Stimulated activated CD8-positive, alpha-beta memory T cell treated with anti-CD3 and anti-CD28 coated beads, Interleukin-7, amount 100 ng/mL, for 24 hours (primary cell): ENCODE data around the gene PLAAT2.
"Not testable (repeated sequence)": the region's sequence is repeated elsewhere in the genome, so short reads cannot be mapped to it uniquely, and the experiment has no call there.

Experiments
- DNase-seq: peaks from one replicate; pipeline ENCODE4 v3.0.0-alpha.2; 2020; ENCODE audit warnings: low read depth

The PLAAT2 gene

DNA sequence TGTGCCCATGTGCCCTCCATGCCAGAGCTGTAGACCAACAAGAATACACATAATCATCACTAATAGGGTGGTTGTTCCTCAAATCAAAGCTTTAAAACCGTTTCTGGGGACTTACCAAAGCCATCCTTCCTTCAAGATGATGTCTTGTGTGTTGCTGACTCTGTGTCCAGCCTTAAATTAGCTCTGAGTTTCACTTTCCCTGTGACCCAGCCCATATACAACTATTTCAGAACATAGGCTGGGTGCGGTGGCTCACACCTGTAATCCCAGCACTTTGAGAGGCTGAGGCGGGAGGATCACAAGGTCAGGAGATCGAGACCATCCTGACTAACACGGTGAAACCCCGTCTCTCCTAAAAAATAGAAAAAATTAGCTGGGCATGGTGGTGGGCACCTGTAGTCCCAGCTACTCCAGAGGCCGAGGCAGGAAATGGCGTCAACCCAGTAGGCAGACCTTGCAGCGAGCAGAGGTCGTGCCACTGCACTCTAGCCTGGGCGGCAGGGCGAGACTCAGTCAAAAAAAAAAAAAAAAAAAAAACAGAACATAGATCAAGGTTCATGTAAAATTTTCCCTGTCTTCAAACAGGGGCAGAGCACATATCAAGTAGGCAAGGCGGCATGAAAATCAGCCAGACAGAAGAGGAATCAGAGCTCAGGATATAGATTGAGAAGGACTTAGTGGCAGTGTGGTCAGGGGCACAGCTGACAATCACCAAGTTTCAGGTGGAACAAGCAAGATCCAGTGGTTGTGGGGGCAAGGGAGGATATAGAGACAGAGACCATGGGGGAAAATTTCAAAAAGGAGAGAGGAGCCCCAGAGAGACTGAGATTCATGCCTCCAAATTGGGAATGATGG, at the start of gene PLAAT2:
Gene PLAAT2, minus strand, starts transcription at position 179 of the 855 bp plus-strand sequence. Its CDS starts 55 bp downstream, at position 124.
- no peak for DNase-seq

GRCh38 chr11:63612181-63612580, 49.0 kb upstream of the PLAAT2 start:
- DNase-seq: no peak

GRCh38 chr11:63611395-63611747, 48.2 kb upstream of the PLAAT2 start:
- no peak for DNase-seq

- DNase-seq: no peak
Observed at GRCh38 chr11:63610604-63611394, 47.6 kb upstream of the PLAAT2 start.

DNA sequence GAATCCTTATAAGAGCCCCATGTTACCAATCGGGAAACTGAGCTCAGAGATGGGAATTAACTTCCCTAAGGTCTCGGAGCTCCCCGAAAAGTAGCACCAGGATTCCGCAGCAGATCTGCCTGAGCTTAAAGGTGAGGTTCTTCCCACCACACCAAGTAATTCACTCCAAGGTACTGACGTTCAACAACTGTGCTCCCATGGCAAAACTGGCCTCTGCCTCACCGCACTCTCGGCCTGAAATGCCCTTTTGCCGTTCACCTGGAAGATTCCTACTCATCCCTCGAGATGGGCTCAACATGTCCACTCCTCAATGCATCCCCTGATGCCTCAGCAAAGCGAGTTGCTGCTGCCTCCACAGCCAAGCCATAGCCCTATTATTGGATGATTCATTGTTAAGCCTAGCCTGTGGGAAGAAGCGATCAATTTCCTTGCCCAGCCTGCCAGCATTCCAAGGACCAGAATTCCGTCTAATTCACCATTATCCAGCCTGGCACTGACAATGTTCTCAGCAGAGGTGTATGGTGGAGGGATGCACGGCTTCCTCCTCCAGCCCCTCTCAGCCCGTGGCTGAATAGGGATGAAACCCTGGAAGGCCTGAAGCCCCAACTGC, 46.9 kb upstream of the PLAAT2 start:
- DNase-seq: no peak

GRCh38 chr11:63609536-63609935, 46.4 kb upstream of the PLAAT2 start:
- DNase-seq: no peak

GRCh38 chr11:63608353-63609345, 45.5 kb upstream of the PLAAT2 start:
- DNase-seq: no peak

DNA sequence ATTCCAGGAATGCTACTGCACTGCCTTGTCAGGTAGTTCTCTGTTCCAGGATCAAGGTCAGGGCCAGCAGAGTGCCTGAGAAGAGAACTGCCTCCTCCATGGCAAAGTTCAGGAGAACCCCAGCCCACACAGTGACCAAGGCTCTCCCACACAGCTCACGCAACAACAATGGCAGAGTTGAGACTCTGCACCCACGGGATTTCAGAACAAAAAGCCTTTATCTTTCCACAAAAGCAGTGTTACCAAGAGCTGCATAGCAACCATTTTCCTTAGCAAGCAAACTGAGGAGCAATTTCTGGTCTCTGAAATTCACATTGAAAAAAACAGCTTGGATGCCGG, 40.0 kb upstream of the PLAAT2 start:
- no peak for DNase-seq

DNA sequence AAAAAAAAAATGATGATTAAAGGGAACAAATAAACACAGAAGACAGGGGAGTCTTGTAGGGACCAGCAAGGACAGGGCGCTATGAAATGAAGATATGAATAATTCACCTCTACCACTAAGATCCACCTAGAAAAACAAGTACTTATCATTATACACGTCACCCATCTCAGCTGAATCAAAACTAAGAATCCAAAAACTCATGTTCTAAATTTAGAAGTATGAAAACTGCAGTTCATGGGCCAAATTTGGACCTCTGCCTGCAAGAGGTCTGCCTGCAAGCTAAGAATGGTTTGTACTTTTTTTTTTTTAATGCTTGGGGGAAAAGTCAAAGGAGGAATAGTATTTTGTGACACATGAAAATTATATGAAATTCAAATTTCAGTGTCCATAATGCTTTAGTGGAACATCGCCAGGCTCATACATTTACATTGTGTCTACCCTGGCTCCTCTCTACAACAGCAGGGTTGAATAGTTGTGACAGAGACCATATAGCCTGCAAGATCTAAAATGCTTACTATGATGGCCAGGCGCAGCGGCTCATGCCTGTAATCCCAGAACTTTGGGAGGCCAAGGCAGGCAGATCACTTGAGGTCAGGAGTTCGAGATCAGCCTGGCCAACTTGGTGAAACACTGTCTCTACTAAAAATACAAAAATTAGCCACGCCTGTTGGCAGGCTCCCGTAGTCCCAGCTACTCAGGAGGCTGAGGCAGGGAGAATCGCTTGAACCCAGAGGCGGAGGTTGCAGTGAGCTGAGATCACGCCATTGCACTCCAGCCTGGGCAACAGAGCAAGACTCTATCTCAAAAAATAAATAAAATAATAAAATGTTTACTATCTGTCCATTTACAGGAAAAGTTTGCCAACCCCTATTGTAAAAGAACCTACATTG, 39.4 kb upstream of the PLAAT2 start:
- DNase-seq: not testable (repeated sequence)

DNA sequence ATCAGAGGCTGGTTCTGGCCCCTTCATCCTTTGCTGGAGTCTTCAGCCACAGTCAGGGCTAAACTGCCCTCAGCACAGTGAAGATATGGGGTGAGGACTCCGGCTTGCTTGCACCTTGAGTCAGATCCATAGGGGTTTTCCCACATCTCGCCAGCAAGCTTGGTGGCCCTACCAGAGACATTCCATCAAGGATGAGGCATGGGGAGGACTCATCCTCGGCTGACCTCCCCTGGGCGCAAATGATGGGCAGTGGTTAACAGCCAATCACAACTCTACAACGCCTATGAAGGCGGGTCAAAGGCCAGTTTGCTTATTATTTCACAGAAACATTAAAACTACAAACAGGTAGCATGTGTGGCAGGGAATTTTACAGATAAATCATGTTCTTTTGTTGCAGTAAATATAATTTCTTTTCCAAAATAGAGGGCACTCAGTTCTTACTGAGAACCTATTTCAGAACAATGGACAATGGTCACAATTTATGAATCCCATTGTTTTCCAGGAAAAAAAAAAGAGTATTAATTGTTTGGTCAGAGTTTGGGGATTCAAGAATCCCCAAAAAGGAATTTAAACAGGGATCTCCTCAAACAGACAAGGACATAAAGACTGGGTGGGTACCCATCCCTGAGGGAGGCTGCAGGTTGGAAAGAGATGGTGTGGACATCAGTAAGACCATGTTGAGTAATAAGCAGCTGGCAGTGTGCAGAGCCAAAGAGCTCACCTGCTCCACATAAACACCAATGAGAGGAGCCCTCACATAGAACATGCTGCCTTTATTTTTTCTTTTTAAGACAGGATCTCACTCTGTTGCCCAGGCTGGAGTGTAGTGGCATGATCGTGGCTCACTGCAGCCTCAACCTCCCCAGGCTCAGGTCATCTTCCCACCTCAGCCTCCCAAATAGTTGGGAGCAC, 36.3 kb upstream of the PLAAT2 start:
- no peak for DNase-seq

- no peak for DNase-seq
Observed at GRCh38 chr11:63598556-63598955, 35.4 kb upstream of the PLAAT2 start.

GRCh38 chr11:63595296-63595695, 32.1 kb upstream of the PLAAT2 start:
- no peak for DNase-seq

GRCh38 chr11:63592975-63593395, 29.8 kb upstream of the PLAAT2 start:
- no peak for DNase-seq

DNA sequence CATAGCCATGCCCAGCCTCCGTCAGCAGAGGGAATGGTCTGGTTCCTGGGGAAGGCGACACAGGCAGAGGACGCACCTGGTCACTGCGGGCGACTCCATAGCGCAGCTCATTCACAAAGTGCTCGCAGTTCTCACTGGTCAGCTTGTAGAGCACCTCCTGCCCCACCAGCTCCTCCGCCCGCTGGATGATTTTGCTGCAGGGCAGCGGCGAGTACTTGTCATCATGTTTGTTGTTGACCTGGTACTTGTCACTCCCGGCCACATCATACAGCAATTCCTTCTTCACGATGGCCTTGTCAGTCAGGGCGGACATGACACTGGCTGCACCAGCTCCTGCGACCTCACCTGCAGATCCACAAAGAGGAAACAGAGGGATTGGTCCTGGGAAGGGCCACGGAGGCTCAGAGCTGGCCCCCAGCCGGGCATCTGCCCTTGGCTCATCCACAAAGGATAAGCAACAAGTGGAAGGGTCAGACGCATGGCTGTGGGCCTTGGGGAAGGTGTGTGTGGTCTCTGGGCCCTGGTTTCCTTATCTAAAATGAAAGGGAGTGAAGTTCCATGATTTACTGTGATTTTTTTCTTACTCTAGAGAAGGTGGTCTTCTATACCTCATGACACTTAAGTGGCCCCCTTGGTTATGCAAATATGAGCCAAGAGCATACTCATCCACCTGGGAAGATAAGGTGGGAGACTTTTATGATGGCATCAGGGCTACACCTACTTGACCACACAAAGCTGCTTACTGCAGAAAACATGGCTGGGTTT, 27.0 kb upstream of the PLAAT2 start:
- no peak for DNase-seq

GRCh38 chr11:63589000-63589399, 25.8 kb upstream of the PLAAT2 start:
- DNase-seq: no peak

DNA sequence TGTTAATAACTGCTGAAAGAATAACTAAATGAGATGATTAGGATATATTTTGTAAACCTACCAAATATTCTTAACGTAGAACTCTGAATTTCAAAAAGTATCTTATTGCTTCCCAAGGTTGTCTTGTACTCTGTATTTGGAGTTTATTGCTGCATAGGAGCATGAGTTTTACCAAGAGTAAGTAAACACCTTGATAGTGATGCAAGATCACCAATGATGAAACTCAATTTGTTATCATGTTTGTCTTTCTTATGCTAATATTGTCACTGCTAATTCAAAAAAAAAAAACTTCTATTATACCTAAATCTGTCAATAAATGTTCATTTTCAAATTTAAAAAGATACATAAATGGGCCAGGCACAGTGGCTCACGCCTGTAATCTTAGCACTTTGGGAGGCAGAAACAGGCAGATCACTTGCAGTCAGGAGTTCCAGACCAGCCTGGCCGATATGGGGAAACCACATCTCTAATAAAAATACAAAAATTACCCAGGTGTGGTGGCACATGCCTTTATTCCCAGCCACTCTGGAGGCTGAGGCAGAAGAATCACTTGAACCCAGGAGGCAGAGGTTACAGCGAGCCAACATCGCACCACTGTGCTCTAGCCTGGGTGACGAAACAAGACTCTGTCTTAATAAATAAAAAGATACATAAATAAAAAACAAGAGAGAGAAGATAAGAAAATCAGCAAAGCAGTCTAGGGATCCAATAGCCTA, 23.4 kb upstream of the PLAAT2 start:
- no peak for DNase-seq

DNA sequence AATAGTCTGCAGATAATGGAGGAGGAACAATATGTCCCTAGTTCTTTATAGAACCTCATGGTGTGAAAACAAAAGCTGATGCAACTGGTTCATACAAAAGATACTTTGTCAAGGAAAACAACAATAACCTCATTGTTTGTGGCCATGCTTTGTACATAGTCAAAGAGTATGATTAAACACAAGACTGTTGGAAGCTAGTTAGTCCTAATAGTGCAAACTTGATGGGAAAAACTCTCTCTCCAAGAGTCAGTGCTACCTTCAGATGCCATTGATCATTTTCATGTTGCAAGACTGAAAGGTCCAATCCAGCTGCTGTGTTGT, 20.1 kb upstream of the PLAAT2 start:
- DNase-seq: no peak

- DNase-seq: not testable (repeated sequence)
Observed at GRCh38 chr11:63581224-63581623, 18.0 kb upstream of the PLAAT2 start.
